GM19238 (cell line): ENCODE data around the gene BIRC7.

Experiments
- DNase-seq: peaks from one replicate; pipeline ENCODE4 v3.0.0; 2011; ENCODE audit warnings: low spot score; ENCODE audit not compliant: insufficient read length

The BIRC7 gene, protein sequence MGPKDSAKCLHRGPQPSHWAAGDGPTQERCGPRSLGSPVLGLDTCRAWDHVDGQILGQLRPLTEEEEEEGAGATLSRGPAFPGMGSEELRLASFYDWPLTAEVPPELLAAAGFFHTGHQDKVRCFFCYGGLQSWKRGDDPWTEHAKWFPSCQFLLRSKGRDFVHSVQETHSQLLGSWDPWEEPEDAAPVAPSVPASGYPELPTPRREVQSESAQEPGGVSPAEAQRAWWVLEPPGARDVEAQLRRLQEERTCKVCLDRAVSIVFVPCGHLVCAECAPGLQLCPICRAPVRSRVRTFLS

DNA sequence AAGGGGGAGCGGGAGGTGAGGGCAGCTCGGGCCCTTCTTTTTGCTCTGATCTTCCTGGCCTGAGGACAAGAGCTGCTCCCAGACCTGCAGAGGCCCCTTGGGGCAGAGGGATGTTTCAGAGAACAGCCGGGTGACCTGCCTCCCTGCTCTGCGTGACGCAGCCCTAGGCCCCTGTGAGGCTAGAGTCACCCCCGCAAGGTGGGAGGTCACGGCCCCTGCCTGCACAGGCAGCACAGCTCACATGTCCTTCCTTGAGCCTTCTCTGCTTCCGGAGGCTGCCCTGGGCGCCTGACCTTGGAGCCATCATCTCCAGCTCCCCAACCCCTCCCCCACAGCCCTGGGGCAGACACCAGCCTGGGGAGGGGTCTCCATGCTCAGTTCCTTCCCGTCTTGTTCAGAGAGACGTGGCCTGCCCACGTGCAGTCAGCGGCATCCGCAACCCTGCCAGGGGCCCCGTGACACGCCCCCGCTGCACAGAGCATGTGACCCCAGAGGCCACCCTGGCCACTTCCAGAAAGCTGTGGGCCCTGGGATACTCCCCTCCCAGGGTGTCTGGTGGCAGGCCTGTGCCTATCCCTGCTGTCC lies at the start of gene BIRC7:
BIRC7 (plus strand) TSS at position 507 of the 585 bp plus-strand sequence. CDS start 192 bp downstream, outside the sequence.
- no peak for DNase-seq

DNA sequence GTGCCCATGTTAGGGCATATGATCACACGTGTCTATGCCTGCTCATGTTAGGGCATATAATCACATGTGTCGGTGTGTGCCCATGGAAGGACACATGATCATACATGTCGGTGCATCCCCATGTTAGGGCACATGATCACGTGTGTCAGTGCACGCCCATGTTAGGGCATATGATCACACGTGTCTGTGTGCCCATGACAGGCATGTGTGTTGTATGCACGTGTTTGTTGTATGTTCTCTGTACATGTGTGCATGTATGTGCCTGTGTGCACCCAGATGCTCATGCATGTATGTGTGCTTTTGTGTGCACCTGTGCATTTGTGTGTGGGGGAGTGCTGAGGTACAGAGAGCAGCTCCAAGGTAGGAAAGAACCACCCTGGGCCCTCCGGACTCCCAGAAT lies 49.6 kb upstream of the BIRC7 start:
- no peak for DNase-seq

DNA sequence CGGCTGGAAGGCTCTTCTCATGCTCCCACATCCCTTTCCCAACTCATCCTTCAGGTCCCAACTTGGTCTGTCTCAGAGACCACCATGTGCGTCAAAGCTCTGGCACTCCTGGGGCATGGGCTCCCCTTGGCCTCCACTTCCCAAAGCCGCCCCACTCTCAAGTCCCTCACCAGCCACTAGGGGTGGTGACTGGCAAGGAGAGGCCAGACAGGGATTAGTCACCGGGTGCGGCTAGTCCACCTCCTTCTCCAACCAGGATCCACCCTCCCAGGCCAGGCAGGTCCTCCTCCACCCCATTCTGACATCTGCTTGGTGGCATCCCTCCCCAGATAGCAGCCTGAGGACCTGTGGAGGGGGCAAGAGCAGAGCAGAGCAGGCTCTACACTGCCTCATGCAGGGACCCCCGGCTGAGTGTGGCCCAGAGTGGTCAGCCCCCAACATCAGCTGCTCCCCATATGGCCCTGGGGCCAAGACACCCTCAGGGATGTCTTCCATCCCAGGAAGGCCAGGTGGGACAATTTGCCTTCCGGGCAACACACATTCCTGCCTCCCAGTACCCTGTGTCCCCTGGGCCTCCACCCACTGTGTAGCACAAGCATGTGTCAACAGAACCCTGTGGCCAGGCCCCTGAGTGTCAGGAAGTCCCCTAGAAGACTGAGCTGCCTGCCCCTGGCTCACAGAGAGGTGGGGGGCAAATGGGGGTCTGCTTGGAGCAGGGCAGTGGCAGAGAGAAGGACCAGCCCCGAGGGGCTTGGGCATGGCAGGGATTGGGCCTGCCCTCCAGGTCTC lies 49.0 kb upstream of the BIRC7 start:
- no peak for DNase-seq

DNA sequence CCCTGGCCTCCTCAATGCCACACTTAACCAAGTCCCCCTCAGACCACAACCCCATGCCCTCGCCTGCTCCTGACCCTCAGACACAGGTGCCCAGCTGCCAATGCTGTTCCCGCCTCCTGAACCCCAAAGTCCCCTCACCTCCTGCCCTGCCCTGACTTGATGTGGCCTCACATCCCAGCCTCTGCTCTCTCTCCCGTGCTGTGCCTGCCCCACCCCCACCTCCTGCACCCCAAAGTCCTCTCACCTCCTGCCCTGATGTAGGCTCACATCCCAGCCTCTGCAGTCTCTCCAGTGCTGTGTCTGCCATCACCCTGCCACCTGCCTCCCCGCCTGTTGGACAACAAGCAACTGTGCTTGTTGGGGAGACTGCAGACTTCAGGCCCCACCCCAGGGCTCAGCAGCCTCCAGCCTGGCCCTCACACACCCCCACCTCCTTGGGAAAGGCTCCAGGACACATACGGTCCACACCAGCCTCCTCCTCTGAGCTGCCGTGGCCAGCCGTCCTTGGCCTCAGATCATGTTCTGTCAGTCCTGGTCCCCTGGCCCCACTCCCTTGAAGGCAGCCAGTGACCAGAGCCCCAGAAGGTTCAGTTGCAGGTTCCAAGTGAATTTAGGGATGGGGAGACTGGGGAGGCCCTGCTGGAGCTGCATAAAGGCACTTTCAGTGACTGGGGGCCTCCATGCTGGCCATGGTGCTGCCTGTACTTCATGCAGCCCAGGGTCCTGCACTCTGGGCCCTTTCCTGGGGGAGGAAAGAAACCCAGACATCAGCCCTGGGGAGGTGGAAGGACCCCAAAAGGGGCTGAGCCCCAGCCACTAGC lies 48.2 kb upstream of the BIRC7 start:
- no peak for DNase-seq

DNA sequence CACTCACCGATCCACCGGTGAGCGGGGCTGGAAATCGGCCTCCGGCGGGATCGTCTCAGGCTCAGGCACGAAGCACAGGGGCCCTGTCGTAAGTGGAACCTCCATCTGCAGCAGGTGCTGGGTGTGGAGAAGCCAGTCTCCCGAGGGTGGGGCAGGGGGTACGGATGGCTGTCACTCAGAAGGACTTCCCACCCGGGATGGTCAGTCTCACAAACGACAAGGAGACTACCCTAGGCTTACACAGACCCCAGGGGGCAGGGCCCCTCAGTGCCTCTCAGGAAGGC lies 47.6 kb upstream of the BIRC7 start:
- DNase-seq, result no peak

DNA sequence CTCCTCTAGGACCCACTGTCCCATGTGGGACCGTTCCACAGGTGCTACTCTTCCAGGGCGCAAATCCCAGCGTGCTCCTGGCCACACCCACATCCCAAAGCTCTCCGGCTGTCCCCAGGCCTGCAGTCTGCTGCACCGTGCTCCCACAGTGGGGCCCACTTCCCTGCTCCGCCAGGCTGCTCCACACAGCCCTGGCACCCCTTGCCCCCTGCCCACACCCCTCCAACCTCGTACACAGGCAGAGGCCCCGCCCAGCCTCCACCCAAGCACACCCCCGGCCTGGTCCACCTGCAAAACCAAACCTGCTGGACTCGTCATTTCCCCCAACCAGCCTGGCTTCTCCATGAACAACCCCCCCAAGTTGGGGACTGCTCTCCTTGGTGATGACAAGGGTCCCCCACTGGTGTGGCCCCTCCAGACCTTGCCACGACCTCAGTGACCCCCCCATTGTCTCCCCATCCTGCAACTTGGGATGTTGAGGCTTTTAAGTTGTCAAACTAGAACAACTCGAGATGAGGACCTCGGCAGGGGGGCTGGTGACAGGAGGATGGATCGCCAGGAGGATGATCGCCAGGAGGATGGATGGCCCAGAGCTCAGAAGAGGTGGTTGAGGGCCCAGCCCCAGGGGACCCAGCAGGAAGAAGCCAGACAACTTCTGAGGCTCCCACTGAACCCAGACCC lies 46.9 kb upstream of the BIRC7 start:
- no peak for DNase-seq

DNA sequence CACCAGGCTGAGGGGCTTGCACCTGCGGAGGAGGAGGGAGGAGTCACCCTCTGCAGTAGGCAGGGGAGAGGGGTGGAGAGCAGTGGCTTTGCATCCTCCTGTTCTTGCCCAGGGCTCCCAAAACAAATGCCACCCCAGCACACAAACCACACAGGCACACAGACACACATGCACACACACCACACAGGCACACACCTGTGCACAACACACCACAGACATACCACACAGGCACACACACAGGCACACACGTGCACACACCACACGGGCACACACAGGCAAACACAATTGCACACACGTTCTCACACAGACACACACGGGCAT lies 46.4 kb upstream of the BIRC7 start:
- DNase-seq, result no peak

DNA sequence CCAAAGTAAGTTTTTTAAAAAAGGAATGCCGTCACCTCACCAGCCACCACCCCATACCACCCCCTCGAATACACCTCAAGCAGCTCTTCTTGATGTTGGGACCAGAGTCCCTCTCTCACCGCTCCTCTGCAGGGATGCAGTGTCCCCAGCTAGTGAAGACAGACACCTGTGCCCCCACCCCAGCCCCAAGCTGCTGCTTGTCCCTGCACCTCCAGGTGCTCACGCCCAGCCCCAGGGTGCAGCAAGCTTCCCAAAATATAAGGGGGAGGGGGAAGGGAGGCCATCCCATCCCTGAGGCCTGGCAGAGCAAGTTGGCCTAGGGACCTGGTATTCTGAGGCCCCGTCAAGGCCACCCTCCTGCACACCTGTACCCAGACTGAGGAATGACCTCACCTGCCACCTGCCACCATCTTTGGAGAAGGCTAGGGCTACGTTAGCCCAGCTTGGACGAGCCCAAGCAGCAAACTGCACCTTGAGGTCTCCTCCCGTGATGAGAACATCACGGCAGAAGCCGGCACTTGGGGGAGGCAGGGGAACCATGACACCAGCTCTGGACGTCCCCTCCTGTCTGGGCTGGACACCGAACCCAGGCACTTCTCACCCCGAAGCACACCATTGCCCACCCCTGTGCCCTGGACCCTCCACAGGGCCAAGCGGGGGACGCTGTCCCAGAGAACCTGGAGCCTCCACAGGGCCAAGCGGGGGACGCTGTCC lies 45.7 kb upstream of the BIRC7 start:
- DNase-seq, result no peak

DNA sequence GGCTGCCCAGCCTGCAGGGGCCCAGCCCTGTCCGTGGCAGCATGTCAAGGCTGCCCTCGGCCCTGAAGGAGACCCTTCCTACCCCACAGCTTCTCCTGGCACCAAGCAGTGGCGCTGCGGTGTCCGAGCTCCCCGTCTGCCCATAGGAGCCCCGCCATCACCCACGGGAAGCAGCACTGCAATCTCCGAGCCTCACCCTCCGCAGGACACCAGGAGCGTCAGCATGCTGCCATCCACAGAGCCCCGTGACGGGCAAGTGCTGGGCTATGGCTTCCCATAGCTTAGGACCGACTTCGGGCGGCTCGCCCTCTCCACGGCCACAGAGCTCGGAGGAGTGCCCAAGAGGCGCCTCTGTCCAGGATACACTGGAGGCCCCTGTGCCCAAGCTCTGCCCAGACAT lies 44.9 kb upstream of the BIRC7 start:
- DNase-seq, result no peak

DNA sequence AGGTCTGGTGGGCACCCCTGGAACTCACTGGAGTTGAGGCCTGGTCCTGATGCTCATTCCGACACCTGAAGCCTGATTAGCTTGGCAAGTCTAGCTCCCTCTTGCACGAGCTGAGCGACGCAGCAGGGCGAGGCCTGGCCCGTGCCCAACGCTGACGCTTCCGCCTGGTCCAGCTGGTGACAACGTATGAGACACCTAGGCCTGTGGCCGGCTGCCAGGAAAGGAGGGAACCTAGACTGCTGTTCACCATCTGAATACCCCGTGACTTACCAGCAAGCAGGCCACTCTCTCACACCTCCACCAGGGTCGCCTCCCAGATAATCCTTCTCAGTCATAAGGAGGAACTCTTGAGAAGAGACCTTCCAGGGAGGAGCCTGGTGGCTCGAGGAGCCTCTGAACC lies 44.3 kb upstream of the BIRC7 start:
- DNase-seq, result no peak

DNA sequence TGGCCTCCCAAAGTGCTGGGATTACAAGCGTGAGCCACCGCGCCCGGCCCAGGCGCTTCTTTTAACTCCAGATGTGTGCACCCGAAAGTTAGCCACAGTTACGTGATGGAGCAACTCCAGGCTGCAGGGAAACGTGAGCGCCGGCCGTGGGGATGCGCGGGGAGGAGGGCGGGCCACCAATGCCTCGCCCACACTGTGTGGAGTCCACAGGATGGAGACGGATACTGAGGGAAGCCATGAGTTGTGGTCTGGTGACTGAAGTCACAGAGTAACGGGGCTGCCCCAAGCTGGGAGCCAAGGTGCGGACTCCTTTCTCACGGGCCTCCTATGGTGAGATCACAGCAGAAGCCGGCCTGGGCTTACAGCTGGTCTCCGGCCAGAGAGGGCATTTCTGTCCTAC lies 43.0 kb upstream of the BIRC7 start:
- no peak for DNase-seq

DNA sequence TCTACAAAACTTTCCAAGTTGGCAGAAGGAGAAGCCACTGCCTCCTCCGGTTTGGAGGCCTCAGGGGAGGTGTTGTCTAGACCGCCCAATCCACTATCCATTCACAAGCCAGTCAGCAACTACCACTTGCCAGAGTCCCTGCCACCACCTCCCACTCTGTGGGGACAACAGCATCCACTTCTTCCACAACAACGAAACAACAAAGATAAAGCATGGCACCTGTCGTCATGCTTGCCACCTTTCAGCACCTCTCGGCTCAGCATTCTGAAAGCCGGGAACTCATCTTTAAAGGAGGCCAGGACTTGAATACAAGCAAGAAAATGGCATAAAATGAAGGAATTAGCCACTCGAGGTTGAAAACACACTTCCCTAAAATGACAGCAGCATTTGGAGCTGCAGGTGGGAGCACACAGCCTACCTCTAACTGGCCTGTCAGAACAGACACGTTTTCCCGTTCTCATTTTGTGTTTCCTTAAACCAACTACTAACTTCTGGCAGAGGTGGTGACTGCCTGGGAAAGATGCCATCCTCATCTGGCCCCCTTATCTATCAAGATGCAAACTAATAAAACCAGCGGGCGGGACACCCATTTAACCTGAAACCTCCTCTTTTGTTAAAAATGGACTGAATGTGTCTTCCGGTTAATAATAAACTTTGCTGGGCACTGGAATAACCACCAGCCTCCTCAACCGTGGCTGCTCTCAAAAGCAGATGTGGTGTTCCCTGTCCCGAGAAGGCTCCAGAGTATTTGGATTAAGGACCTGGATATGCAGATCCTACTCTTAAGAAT lies 41.5 kb upstream of the BIRC7 start:
- DNase-seq, result no peak

DNA sequence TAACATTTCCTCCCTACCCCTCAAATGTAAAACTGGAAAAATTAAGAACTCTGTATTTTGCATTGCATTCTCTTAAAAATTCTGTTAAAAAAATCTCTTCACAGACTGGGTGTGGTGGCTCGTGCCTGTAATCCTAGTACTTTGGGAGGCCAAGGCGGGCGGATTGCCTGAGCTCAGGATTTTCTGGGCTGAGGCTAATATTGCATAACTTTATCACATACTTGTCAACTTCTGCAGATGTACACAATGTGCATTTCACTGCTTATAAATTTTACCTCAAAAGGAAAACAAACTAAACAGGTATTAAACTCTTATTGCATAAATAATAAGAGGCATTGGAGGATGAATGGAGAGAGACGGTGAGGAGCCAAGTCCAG lies 40.9 kb upstream of the BIRC7 start:
- no peak for DNase-seq

DNA sequence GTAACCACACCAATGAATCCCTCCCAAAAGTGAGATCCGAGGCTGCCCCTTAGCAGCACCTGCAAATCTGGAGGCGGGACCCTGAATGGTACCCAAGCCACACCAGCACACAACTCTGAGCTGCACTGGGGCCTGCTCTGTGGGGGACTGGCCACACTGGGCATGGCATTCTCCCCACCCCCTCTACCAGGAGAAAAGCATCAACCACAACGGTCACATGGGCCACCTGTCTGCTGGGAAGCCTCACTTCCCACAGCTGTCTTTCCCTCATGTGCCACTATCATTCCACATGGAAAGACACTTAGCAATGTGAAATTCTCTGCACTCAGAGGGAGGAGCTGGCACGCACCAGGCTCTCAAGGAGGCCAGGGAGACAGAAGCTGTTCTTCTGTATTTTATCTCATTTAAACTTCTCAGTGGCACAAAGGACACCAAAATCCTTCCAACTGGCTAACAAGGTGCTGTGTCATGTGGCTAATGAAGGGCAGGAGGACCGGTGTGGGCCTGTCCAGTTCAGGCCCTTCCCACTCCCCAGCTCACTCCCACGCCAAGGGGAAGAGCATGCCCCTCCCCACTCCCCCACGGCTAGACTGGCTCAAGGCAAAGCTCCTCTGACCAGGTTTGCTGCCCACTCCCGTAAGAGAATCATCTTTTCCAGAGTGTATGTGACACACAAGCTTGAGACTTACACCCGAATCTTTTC lies 38.8 kb upstream of the BIRC7 start:
- no peak for DNase-seq

DNA sequence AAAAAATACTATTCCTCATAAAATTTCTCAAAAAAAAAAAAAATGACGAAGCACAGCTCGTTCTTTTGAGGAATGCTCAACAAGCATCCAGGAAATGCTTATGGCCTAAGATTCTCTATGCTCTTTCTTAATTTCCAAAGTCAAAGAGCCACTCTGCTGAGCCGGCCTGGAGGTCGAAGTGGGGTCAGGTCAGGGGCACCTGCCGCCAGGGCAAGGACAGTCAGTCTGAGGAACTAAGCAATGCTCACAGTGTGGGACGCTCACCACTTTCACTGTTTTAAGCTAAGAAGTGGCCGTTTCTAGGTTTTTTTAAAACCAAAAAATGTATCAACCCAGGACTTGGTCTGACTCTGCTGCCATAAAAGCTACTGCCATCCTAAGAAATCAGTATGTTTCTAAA lies 37.1 kb upstream of the BIRC7 start:
- DNase-seq, result no peak

DNA sequence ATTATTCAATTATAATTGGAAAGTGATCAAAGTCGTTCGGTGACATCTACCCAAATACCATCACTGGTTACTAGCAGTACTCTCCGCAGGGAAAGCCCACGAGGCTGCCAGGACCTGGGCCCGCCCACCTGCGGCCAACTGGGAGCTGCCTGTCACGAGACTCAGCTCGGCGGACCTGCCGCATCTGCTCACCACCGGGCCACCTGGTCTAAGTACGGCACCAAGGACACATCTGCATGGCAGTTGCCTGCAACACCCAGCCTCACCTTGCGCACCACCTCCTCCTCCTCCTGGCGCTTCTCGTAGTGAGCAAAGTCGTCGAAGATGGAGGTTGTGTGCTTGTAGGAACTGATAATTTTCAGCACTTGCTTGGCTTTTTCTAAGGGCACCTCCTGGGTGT lies 33.7 kb upstream of the BIRC7 start:
- DNase-seq, result no peak

DNA sequence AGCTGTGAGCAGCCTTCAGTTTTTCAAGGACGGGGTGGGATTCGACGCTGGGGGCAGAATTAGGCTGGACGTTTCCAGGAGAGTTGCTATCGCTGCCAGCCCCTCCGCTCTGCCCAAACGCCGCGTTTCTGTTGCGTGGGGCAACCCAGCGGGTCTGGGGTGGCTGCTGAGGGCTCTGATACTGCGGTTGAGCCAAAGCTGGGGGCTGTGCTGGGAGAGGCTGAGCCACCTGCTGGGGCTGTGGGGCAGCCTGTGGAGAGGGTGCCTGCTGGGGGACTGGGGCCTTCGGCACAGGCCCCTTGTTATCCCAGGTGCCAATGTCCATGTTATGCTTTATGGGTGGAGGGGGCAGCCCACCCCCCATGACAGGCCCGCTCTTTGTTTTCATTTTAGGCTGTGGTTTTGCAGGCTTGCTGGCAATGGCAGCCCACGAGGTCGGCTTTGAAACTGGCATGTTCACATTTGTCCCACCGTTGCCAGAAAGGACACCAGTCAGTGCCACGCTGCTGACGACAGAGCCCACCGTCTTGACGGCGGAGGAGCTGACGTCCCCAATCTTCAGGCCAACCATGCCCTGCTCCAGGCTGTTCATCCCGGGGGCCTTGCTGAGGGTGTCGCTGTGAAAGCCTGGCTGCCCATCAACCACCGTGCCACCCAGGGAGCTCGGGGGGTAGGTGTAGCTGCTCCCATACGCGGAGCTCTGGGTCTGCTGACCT lies 32.7 kb upstream of the BIRC7 start:
- no peak for DNase-seq

DNA sequence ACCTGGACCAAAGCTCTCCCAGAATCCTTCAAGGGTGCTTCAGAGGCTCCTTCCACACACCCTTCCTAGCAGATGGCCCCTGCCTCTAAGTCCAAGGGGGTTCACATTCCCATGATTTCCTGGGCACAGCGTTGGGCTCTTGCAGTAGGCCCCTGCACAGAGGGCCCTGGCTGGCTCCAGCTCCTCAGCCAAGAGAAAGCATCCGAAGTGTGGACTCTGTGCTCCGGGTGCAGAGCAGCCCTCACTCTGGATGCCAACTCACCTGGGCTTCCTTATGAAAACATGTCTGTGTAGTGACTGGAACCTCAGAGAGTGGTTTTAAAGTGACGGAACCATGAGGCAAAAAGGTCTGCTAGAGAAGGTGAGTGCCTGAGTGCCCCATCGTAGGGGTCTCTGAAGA lies 31.3 kb upstream of the BIRC7 start:
- no peak for DNase-seq

DNA sequence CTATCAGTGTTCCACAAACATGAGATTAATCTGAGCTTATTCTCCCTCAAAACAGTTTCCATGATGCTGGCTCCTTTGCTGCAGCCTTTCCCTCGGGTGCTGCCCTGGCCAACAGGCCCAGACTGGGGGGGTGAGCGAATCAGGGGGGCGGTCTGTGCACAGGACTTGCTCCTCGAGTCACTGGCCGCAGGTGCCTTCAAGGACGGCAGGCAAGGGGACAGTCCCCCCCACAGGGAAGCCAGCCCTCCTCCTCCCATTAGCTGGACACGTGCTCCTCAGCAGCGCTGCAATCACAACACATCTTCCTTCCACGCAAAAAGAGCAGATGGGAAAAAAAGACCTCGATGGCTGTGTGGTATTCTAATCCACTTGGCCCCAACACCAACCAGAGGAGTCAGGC lies 29.8 kb upstream of the BIRC7 start:
- no peak for DNase-seq
